D721Med (cell line): Measurements from ENCODE around the gene SPTBN5.
"Not testable (repeated sequence)": the region's sequence is repeated elsewhere in the genome, so short reads cannot be mapped to it uniquely, and the experiment has no call there.

ENCODE experiments used
- DNase-seq: peaks from one replicate; pipeline ENCODE4 v3.0.0; 2011; ENCODE audit warnings: low spot score; ENCODE audit not compliant: insufficient read length
- FAIRE-seq: peaks from 2 replicates; lab custom pipeline; 2011; peaks lifted over from hg19 to GRCh38; lab: Jason Lieb, UNC
- CTCF ChIP-seq: IDR thresholded peaks from 2 replicates; pipeline ENCODE4 v1.5.1; 2012; ENCODE audit warnings: mild to moderate bottlenecking, control low read depth; ENCODE audit not compliant: insufficient read depth; ENCODE audit errors: missing control alignments

SPTBN5 gene

GRCh38 chr15:41832875-41833274 lies 61.0 kb downstream of the SPTBN5 start:
- DNase-seq, result no peak
- FAIRE-seq, result no peak
- no peak for TF ChIP-seq CTCF

GRCh38 chr15:41832208-41832607 lies 61.6 kb downstream of the SPTBN5 start:
- FAIRE-seq (no peak), DNase-seq (no peak)
- no peak for TF ChIP-seq CTCF

- FAIRE-seq, DNase-seq: not testable (repeated sequence)
Observed at GRCh38 chr15:41831291-41831690, 62.6 kb downstream of the SPTBN5 start.

GRCh38 chr15:41829959-41830646 lies 63.8 kb downstream of the SPTBN5 start:
- FAIRE-seq (no peak), DNase-seq (no peak)
- no peak for TF ChIP-seq CTCF

- TF ChIP-seq CTCF, result no peak
- no peak for FAIRE-seq
- DNase-seq, result no peak
Observed at GRCh38 chr15:41828807-41829141, 65.1 kb downstream of the SPTBN5 start.

- DNase-seq (peak; percentile 99), FAIRE-seq (no peak)
- no peak for TF ChIP-seq CTCF
Observed at GRCh38 chr15:41827880-41828806, 65.7 kb downstream of the SPTBN5 start, which contains the start of gene JMJD7. JMJD7 (plus strand) TSS chr15:41828092; CDS start chr15:41828125, 33 bp downstream.

DNA sequence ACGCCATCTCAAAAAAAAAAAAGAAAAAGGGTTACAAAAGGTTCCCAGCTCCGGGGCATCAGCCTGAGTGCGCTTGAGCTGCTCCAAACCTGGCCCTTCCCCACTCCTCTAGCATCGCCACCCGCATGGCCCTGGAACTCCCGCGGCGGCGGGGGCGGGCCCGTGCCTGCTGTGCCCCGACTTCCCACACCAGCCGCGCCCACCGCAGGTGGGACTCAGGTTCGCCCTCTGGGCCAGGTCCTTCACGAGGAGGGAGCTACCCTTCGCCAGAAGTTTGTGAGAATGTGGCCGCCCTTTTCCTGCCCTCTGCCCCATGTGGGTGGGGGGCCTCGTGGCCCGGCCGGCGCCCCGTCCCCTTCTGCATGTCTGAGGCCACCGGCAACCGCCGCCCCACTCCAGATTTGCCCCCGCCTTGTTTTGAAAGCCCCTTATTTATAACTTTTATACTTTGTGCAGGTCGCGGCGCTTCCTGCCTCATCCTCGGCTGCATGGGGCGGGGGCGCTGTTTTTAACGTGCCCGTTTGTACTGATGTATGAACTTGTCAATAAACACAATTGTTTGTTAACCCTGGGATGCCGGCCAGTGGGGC lies 66.5 kb downstream of the SPTBN5 start:
- no peak for TF ChIP-seq CTCF
- DNase-seq (no peak), FAIRE-seq (no peak)
